SU-DHL-6 (cell line): ENCODE data around the gene DGKB.

Experiments
- H2AFZ ChIP-seq: fragments of 200-600 bp; sonication (generic); 2 replicates; pipeline ENCODE4 v1.6.1; 2014; ENCODE audit warnings: low read depth, mild to moderate bottlenecking, moderate library complexity, mixed read lengths, antibody characterized with exemption, low read length; ENCODE audit not compliant: severe bottlenecking
- H3F3A ChIP-seq: fragments of 200-600 bp; shearing (Covaris generic); 2 replicates; pipeline ENCODE4 v1.6.0; 2016; ENCODE audit warnings: antibody characterized with exemption, mild to moderate bottlenecking; ENCODE audit not compliant: insufficient read depth
- H3K27ac ChIP-seq: fragments of 200-600 bp; sonication (generic); 2 replicates; pipeline ENCODE4 v1.5.1; 2016; ENCODE audit warnings: low read depth, mild to moderate bottlenecking, low read length, moderate library complexity, mixed read lengths
- H3K27me3 ChIP-seq: fragments of 200-600 bp; sonication (generic), shearing (Covaris generic); 2 replicates; pipeline ENCODE4 v1.6.0; 2014; ENCODE audit warnings: mild to moderate bottlenecking, low read length
- H3K36me3 ChIP-seq: fragments of 200-600 bp; sonication (generic); 2 replicates; pipeline ENCODE4 v1.6.1; 2014; ENCODE audit warnings: mild to moderate bottlenecking, low read length, mixed read lengths
- H3K4me2 ChIP-seq: fragments of 300-600, 200-600 bp; shearing (Covaris generic), sonication (generic); 2 replicates; pipeline ENCODE4 v1.6.0; 2014; ENCODE audit warnings: low read length, low read depth, mild to moderate bottlenecking; ENCODE audit not compliant: poor library complexity, severe bottlenecking
- H3K4me3 ChIP-seq: fragments of 200-600 bp; sonication (generic); 2 replicates; pipeline ENCODE4 v1.5.1; 2014; ENCODE audit warnings: antibody characterized with exemption, low read length, mild to moderate bottlenecking, mixed read lengths; ENCODE audit not compliant: insufficient read depth, poor library complexity, severe bottlenecking
- H3K79me2 ChIP-seq: fragments of 200-600 bp; sonication (generic); 2 replicates; pipeline ENCODE4 v1.6.1; 2014; ENCODE audit warnings: mild to moderate bottlenecking, low read length, moderate library complexity; ENCODE audit not compliant: insufficient read depth
- H3K9ac ChIP-seq: fragments of 200-600 bp; sonication (generic); 2 replicates; pipeline ENCODE4 v1.7.0; 2014; ENCODE audit warnings: mild to moderate bottlenecking, low read length
- H3K9me2 ChIP-seq: fragments of 200-600 bp; sonication (generic); replicated peaks from 2 replicates; pipeline ENCODE4 v1.6.1; 2014; ENCODE audit warnings: low read length; ENCODE audit not compliant: insufficient read depth
- H3K9me3 ChIP-seq: fragments of 200-600 bp; sonication (generic); 2 replicates; pipeline ENCODE4 v1.6.1; 2014; ENCODE audit warnings: low read length, mixed read lengths; ENCODE audit not compliant: insufficient read depth
- H4K20me1 ChIP-seq: fragments of 200-600 bp; sonication (generic); 2 replicates; pipeline ENCODE4 v1.6.1; 2014; ENCODE audit warnings: low read depth, mild to moderate bottlenecking, antibody characterized with exemption, low read length, moderate library complexity, mixed read lengths
- CTCF ChIP-seq: fragments of 200-600 bp; sonication (generic); IDR thresholded peaks from one replicate; pipeline ENCODE4 v1.5.1; 2017; ENCODE audit warnings: antibody characterized with exemption, mild to moderate bottlenecking, low read length, moderate library complexity; ENCODE audit not compliant: insufficient read depth, poor library complexity, severe bottlenecking
- EZH2phosphoT487 ChIP-seq: fragments of 200-600 bp; sonication (generic), shearing (Covaris generic); conservative IDR thresholded peaks from 2 replicates; pipeline ENCODE4 v1.6.1; 2018; ENCODE audit warnings: mild to moderate bottlenecking, antibody characterized with exemption, low read length, moderate library complexity, mixed read lengths

Gene DGKB

DNA sequence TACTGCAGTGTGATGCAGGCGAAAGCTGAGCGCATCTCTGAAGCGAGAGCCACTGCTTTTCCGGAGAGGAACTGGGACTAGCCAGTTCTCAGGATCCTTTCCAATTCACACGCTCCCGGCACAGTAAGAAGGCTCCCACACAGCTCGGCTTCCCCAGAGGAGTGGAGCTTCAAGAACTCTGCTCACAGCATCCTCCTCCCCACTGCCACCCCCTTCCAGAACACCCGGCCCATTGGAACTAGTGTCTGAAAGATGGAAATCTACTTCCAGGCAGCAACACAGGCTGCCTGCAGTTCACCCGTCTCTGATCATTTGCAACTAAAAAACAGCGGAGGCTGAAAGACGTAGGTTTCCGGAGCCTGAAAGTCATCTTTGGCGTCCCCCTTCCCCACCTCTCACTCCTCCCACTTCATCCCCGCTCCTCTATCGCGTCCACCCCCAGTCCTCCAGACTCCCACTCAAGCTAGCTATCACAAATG lies at the start of gene DGKB:
Gene DGKB, minus strand, starts transcription at position 163 of the 479 bp plus-strand sequence.
- H3K4me3 ChIP-seq: no peak within 1 kb of the TSS
- H4K20me1 ChIP-seq: no peaks in the 10 kb centered on the region
- no peaks in the 10 kb centered on the region for H3K79me2 ChIP-seq
- H3K27ac ChIP-seq: no peak within 1 kb of the TSS
- H3K9me2 ChIP-seq: no peaks in the 10 kb centered on the region; the same call in 1 of the 2 replicates
- TF ChIP-seq EZH2phosphoT487 (no peak), CTCF (no peak)
- H3K4me2 ChIP-seq: no peak within 1 kb of the TSS
- no peaks in the 10 kb centered on the region for H3K9me3 ChIP-seq
- H3F3A ChIP-seq: no peaks in the 10 kb centered on the region
- no peak within 1 kb of the TSS for H3K9ac ChIP-seq
- H2AFZ ChIP-seq: no peak within 1 kb of the TSS
- H3K36me3 ChIP-seq: no peaks in the 10 kb centered on the region
- no peaks in the 10 kb centered on the region for H3K27me3 ChIP-seq

GRCh38 chr7:14950013-14950412 lies 47.5 kb upstream of the DGKB start:
- no peaks in the 10 kb centered on the region for H3F3A ChIP-seq
- TF ChIP-seq CTCF: no peak
- TF ChIP-seq EZH2phosphoT487: no peak
- H3K4me2 ChIP-seq: no peak overlapping the region
- H3K79me2 ChIP-seq: no peaks in the 10 kb centered on the region
- no peak overlapping the region for H3K4me3 ChIP-seq
- no peaks in the 10 kb centered on the region for H3K27me3 ChIP-seq
- peaks cover 5% of the 10 kb centered on the region; the same call in 1 of the 2 replicates for H3K9me3 ChIP-seq
- H3K27ac ChIP-seq: no peak overlapping the region
- no peaks in the 10 kb centered on the region; the same call in 1 of the 2 replicates for H4K20me1 ChIP-seq
- no peaks in the 10 kb centered on the region; the same call in 1 of the 2 replicates for H3K36me3 ChIP-seq
- no peaks in the 10 kb centered on the region for H3K9me2 ChIP-seq
- no peak overlapping the region for H2AFZ ChIP-seq
- no peak overlapping the region for H3K9ac ChIP-seq

DNA sequence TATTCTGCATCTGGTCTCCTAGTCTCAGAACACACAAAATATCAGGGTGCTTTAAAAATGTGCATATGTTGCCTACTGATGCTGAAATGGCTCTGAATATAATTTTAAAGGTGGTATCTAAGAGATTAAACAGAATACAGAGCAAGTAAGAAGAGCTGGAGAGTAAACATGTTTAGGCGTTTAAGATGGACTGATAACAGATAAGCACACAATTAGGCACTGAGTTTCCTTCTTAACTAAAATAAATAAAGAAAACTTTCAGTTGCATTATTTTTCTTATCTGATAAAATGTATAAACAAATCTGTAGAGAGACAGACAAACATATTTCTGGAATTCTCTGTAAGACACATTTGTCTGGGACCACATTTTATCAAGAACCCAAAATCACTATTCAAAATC lies 35.6 kb upstream of the DGKB start:
- no peaks in the 10 kb centered on the region for H3K9me2 ChIP-seq
- no peaks in the 10 kb centered on the region for H3K9me3 ChIP-seq
- H2AFZ ChIP-seq: no peak overlapping the region
- H3K27ac ChIP-seq: no peak overlapping the region
- H3F3A ChIP-seq: no peaks in the 10 kb centered on the region
- TF ChIP-seq EZH2phosphoT487 (no peak), CTCF (no peak)
- no peaks in the 10 kb centered on the region for H3K27me3 ChIP-seq
- no peaks in the 10 kb centered on the region for H3K79me2 ChIP-seq
- no peaks in the 10 kb centered on the region for H3K36me3 ChIP-seq
- no peaks in the 10 kb centered on the region for H4K20me1 ChIP-seq
- H3K4me2 ChIP-seq: no peak overlapping the region
- H3K4me3 ChIP-seq: no peak overlapping the region
- H3K9ac ChIP-seq: no peak overlapping the region
